OCI-LY7 (cell line): ENCODE results near the gene TSACC.

ENCODE experiments used
- CTCF ChIP-seq: fragments of 200-600 bp; sonication (generic); conservative IDR thresholded peaks from 2 replicates; pipeline ENCODE4 v1.5.1; 2014; ENCODE audit warnings: mild to moderate bottlenecking, antibody characterized with exemption, low read length, moderate library complexity, mixed read lengths
- EZH2phosphoT487 ChIP-seq: fragments of 200-600 bp; sonication (generic); IDR thresholded peaks from 2 replicates; pipeline ENCODE4 v1.6.1; 2018; ENCODE audit warnings: low read depth, borderline replicate concordance, mild to moderate bottlenecking, mixed run types, antibody characterized with exemption, low read length, moderate library complexity, mixed read lengths

- TF ChIP-seq EZH2phosphoT487 (no peak), CTCF (no peak)
Observed at GRCh38 chr1:156391701-156392100, 53.4 kb downstream of the TSACC start.
